Glutamatergic neuron (in vitro differentiated cells): Measurements from ENCODE around the gene HADHA. TPM values are rescaled to one million over a fixed set of nuclear protein-coding genes. Genes with fewer than 3 reads are reported as not detected.

Experiments used
- DNase-seq: peaks from one replicate; pipeline ENCODE4 v3.0.0; 2022
- H3K27ac Mint-ChIP-seq: one replicate; pipeline ENCODE4 v1.8.0; 2020; ENCODE audit warnings: mild to moderate bottlenecking, mixed read lengths, inconsistent platforms; ENCODE audit not compliant: unreplicated experiment
- H3K27me3 Mint-ChIP-seq: one replicate; pipeline ENCODE4 v1.8.0; 2020; ENCODE audit warnings: mild to moderate bottlenecking, moderate library complexity, mixed read lengths, inconsistent platforms; ENCODE audit not compliant: unreplicated experiment
- H3K36me3 Mint-ChIP-seq: one replicate; pipeline ENCODE4 v1.8.0; 2020; ENCODE audit warnings: mild to moderate bottlenecking, mixed read lengths, inconsistent platforms; ENCODE audit not compliant: unreplicated experiment
- H3K4me1 Mint-ChIP-seq: one replicate; pipeline ENCODE4 v1.8.0; 2020; ENCODE audit warnings: mild to moderate bottlenecking, low read depth, mixed read lengths, inconsistent platforms; ENCODE audit not compliant: unreplicated experiment
- H3K4me3 Mint-ChIP-seq: one replicate; pipeline ENCODE4 v1.8.0; 2020; ENCODE audit warnings: mild to moderate bottlenecking, mixed read lengths, inconsistent platforms; ENCODE audit not compliant: unreplicated experiment
- H3K9me3 Mint-ChIP-seq: one replicate; pipeline ENCODE4 v1.8.0; 2020; ENCODE audit warnings: mild to moderate bottlenecking, moderate library complexity, mixed read lengths, inconsistent platforms; ENCODE audit not compliant: unreplicated experiment
- CTCF ChIP-seq: fragments of 200-600 bp; sonication (generic); IDR thresholded peaks from one replicate; pipeline ENCODE4 v1.5.0; 2021; ENCODE audit not compliant: partially characterized antibody, unreplicated experiment
- total RNA-seq: library from RNA; stranded (reverse); fragmentation: NEBNext Ultra II Directional; extraction: Animal tissue kit (Norgen Biotek cat#: 25700); gene quantifications from one replicate; pipeline ENCODE4 v1.2.1, GENCODE V29; 2021; ENCODE audit not compliant: unreplicated experiment

The HADHA gene
- total RNA-seq, 1 donor from 2014 or later, result 89.8 TPM

DNA sequence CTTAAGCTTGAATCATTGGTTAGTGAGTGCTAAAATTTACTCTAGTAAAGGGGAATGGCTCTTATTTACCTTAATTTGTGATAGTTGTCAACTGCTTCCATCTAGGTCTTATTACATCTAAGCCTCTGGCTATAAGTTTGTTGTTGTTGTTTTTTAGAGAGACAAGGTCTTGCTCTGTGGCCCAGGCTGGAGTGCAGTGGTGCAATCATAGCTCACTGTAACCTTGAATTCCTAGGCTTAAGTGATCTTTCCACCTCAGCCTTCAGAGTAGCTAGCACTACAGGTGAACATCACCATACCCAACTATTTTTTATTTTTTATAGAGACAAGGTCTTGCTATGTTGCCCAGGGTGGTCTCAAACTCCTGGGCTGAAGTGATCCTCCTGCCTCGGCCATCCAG lies 6.6 kb downstream of the HADHA start:
- H3K36me3 Mint-ChIP-seq, result no peaks in the 10 kb centered on the region
- no peak overlapping the region for H3K4me3 Mint-ChIP-seq
- no peak overlapping the region for H3K27ac Mint-ChIP-seq
- DNase-seq, result no peak
- peaks cover 1% of the 10 kb centered on the region for H3K9me3 Mint-ChIP-seq
- TF ChIP-seq CTCF, result no peak
- H3K4me1 Mint-ChIP-seq, result no peaks in the 10 kb centered on the region
- peaks cover 3% of the 10 kb centered on the region for H3K27me3 Mint-ChIP-seq

DNA sequence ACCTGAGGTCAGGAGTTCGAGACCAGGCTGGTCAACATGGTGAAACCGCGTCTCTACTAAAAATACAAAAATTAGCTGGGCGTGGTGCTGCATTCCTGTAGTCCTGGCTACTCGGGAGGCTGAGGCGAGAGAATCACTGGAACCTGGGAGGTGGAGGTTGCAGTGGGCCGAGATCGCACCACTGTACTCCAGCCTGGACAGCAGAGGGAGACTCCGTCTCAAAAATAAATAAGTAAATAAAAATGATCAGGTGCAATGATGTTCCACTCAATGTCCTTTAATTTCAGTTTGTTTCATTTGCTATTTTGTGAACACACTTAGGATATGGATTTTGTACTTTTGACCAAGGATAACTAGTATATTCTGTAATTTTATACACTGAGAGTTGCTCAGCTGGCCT lies 9.3 kb downstream of the HADHA start:
- H3K36me3 Mint-ChIP-seq, result no peaks in the 10 kb centered on the region
- H3K4me1 Mint-ChIP-seq, result no peaks in the 10 kb centered on the region
- H3K9me3 Mint-ChIP-seq, result no peaks in the 10 kb centered on the region
- TF ChIP-seq CTCF, result no peak
- H3K27ac Mint-ChIP-seq, result no peak overlapping the region
- peaks cover 3% of the 10 kb centered on the region for H3K27me3 Mint-ChIP-seq
- DNase-seq, result no peak
- no peak overlapping the region for H3K4me3 Mint-ChIP-seq

- H3K9me3 Mint-ChIP-seq, result peaks cover 1% of the 10 kb centered on the region
- no peak for DNase-seq
- H3K27me3 Mint-ChIP-seq, result peaks cover 2% of the 10 kb centered on the region
- H3K4me1 Mint-ChIP-seq, result no peaks in the 10 kb centered on the region
- H3K4me3 Mint-ChIP-seq, result no peak overlapping the region
- peaks cover 10% of the 10 kb centered on the region for H3K36me3 Mint-ChIP-seq
- no peak for TF ChIP-seq CTCF
- no peak overlapping the region for H3K27ac Mint-ChIP-seq
These were observed 13.6 kb downstream of the HADHA start for GRCh38 chr2:26230806-26231205.

DNA sequence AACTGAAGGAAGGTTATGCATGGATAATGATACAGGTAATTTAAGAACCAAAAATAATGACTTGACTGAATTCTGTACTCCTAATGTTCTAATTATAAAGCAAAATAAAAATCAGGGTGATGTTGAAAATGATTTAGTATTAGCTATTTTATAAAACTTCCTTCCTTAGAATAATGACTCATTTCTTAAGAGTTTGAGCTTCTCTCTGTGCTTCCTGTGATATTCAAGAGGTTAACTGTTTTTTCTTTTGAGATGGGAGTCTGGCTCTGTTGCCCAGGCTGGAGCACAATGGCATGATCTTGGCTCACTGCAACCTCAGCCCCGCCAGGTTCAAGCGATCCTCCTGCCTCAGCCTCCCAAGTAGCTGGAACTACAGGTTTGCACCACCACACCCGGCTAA lies 14.8 kb downstream of the HADHA start:
- H3K27me3 Mint-ChIP-seq, result peaks cover 2% of the 10 kb centered on the region
- no peak for DNase-seq
- H3K36me3 Mint-ChIP-seq, result peaks cover 10% of the 10 kb centered on the region
- no peaks in the 10 kb centered on the region for H3K4me1 Mint-ChIP-seq
- H3K4me3 Mint-ChIP-seq, result no peak overlapping the region
- TF ChIP-seq CTCF, result no peak
- no peak overlapping the region for H3K27ac Mint-ChIP-seq
- peaks cover 1% of the 10 kb centered on the region for H3K9me3 Mint-ChIP-seq

GRCh38 chr2:26224095-26224494 lies 20.3 kb downstream of the HADHA start:
- Mint-ChIP-seq H3K27me3 (no peaks in the 10 kb centered on the region), H3K36me3 (peaks cover 10% of the 10 kb centered on the region), H3K9me3 (peaks cover 1% of the 10 kb centered on the region), H3K4me3 (no peak overlapping the region), H3K27ac (no peak overlapping the region), H3K4me1 (no peaks in the 10 kb centered on the region)
- DNase-seq, result no peak
- no peak for TF ChIP-seq CTCF
